HCT116 (cell line): ENCODE data around the gene CASP6. TPM values are rescaled to one million over a fixed set of nuclear protein-coding genes. Genes with fewer than 3 reads are reported as not detected.

Experiments used
- ATAC-seq: fragments of 200-7000 bp; cut with Tn5 transposase; 2 replicates; pipeline ENCODE4 v1.9.1; 2020; ENCODE audit warnings: mild to moderate bottlenecking, moderate library complexity
- BruUV-seq: library from RNA; stranded (reverse); fragments of 400-500 nt; replicated peaks from 2 replicates; lab custom pipeline; 2021; lab: Mats Ljungman, UMichigan
- CTCF ChIA-PET: fragments of 300-600 bp; sonication (Branson Sonifier 250); formaldehyde crosslinking; loops from one replicate; lab custom pipeline; 2021; ENCODE audit warnings: antibody characterized with exemption; lab: Charles Lee
- POLR2A ChIA-PET: fragments of 300-600, 350-600 bp; sonication (Branson Sonifier 250); formaldehyde crosslinking; loops from one replicate; lab custom pipeline; 2021; ENCODE audit warnings: antibody characterized with exemption; lab: Charles Lee
- RAD21 ChIA-PET, 2 experiments: fragments of 300-600 bp; sonication (Branson Sonifier 250); formaldehyde crosslinking; loops; one replicate each; lab custom pipeline; 2023; ENCODE audit warnings: low total read pairs in 2 of 2; ENCODE audit not compliant: uncharacterized antibody in 2 of 2, unreplicated experiment in 2 of 2, low non-redundant PET in 1 of 2; lab: Charles Lee
- DNase-seq: peaks from one replicate; pipeline ENCODE4 v3.0.0-alpha.2; 2010; ENCODE audit warnings: low read depth, low spot score
- H2AFZ ChIP-seq: fragments of 200-600 bp; shearing (Covaris generic), sonication (generic); 2 replicates; pipeline ENCODE4 v1.6.1; 2017; ENCODE audit warnings: low read depth, mixed run types, mixed read lengths, antibody characterized with exemption, low read length; ENCODE audit not compliant: poor library complexity, severe bottlenecking
- H3K27ac ChIP-seq: 2 replicates; pipeline ENCODE4 v1.5.1; 2012; ENCODE audit warnings: low read depth, low read length
- H3K27me3 ChIP-seq: fragments of 200-600 bp; sonication (generic); 2 replicates; pipeline ENCODE4 v1.6.1; 2016; ENCODE audit warnings: mixed run types, low read length, mixed read lengths; ENCODE audit not compliant: insufficient read depth
- H3K36me3 ChIP-seq, 2 experiments: fragments of 200-500 bp in 1 of 2; fragments of 200-600 bp in 1 of 2; sonication (Bioruptor generic) in 1 of 2; sonication (generic) in 1 of 2; 2 replicates each; pipeline versions ENCODE4 v1.5.1 to v1.6.1; 2014 to 2016; ENCODE audit warnings: low read length in 2 of 2, inconsistent platforms in 1 of 2, mixed read lengths in 1 of 2, mixed run types in 1 of 2; ENCODE audit not compliant: insufficient read depth in 2 of 2, control insufficient read depth in 1 of 2
- H3K4me1 ChIP-seq, 2 experiments: fragments of 200-600 bp in 1 of 2; sonication (generic) in 1 of 2; 2 replicates each; pipeline versions ENCODE4 v1.5.1 to v1.6.1; 2012 to 2017; ENCODE audit warnings: low read length in 2 of 2, inconsistent platforms in 1 of 2, mild to moderate bottlenecking in 1 of 2, mixed read lengths in 1 of 2, mixed run types in 1 of 2, moderate library complexity in 1 of 2; ENCODE audit not compliant: insufficient read depth in 2 of 2, control insufficient read depth in 1 of 2
- H3K4me2 ChIP-seq: fragments of 200-600 bp; sonication (generic); 2 replicates; pipeline ENCODE4 v1.6.1; 2017; ENCODE audit warnings: mixed run types, low read length, mixed read lengths
- H3K4me3 ChIP-seq, 2 experiments: fragments of 200-600 bp in 1 of 2; sonication (generic) in 1 of 2; replicated peaks in 1 of 2; 2 replicates each; pipeline ENCODE4 v1.5.1; 2011 to 2016; ENCODE audit warnings: low read length in 2 of 2, control low read depth in 1 of 2, low read depth in 1 of 2, mild to moderate bottlenecking in 1 of 2, mixed read lengths in 1 of 2, mixed run types in 1 of 2
- H3K79me2 ChIP-seq: fragments of 200-600 bp; sonication (generic); 2 replicates; pipeline ENCODE4 v1.6.1; 2017; ENCODE audit warnings: mild to moderate bottlenecking, mixed run types, low read length, moderate library complexity, mixed read lengths; ENCODE audit not compliant: insufficient read depth
- H3K9ac ChIP-seq: fragments of 200-600 bp; sonication (generic); 2 replicates; pipeline ENCODE4 v1.6.1; 2016; ENCODE audit warnings: low read length, mixed read lengths
- H3K9me2 ChIP-seq: fragments of 200-600 bp; sonication (generic), shearing (Covaris generic); 2 replicates; pipeline ENCODE4 v1.6.1; 2017; ENCODE audit warnings: mixed run types, mild to moderate bottlenecking, moderate library complexity; ENCODE audit not compliant: insufficient read depth
- H3K9me3 ChIP-seq, 2 experiments: fragments of 200-500 bp in 1 of 2; fragments of 200-600 bp in 1 of 2; sonication (Bioruptor generic) in 1 of 2; sonication (generic) in 1 of 2; 2 replicates each; pipeline ENCODE4 v1.6.1; 2014 to 2017; ENCODE audit warnings: low read length in 2 of 2, mixed read lengths in 2 of 2, inconsistent platforms in 1 of 2, low read depth in 1 of 2, mild to moderate bottlenecking in 1 of 2, mixed run types in 1 of 2, moderate library complexity in 1 of 2; ENCODE audit not compliant: control insufficient read depth in 1 of 2, insufficient read depth in 1 of 2
- H4K20me1 ChIP-seq: fragments of 200-600 bp; sonication (generic), shearing (Covaris generic); 2 replicates; pipeline ENCODE4 v1.6.1; 2017; ENCODE audit warnings: mixed run types, mild to moderate bottlenecking, moderate library complexity; ENCODE audit not compliant: insufficient read depth
- ATF3 ChIP-seq: IDR thresholded peaks from 2 replicates; pipeline ENCODE4 v1.6.1; 2012
- CBX3 ChIP-seq: IDR thresholded peaks from 2 replicates; pipeline ENCODE4 v1.6.1; 2012; ENCODE audit warnings: low read depth
- CEBPB ChIP-seq: IDR thresholded peaks from 2 replicates; pipeline ENCODE4 v1.6.1; 2012; ENCODE audit warnings: low read depth
- EGR1 ChIP-seq: IDR thresholded peaks from 2 replicates; pipeline ENCODE4 v1.6.1; 2012; ENCODE audit warnings: low read depth
- ELF1 ChIP-seq: IDR thresholded peaks from 2 replicates; pipeline ENCODE4 v1.6.1; 2012; ENCODE audit warnings: low read depth, borderline replicate concordance
- EZH2 ChIP-seq: fragments of 200-600 bp; sonication (generic); IDR thresholded peaks from 2 replicates; pipeline ENCODE4 v1.6.1; 2017; ENCODE audit warnings: antibody characterized with exemption, mixed run types
- EZH2phosphoT487 ChIP-seq: fragments of 200-600 bp; IDR thresholded peaks from 2 replicates; pipeline ENCODE4 v1.6.1; 2018; ENCODE audit warnings: antibody characterized with exemption, borderline replicate concordance
- JUND ChIP-seq: IDR thresholded peaks from 2 replicates; pipeline ENCODE4 v1.6.1; 2012
- MAX ChIP-seq: IDR thresholded peaks from 2 replicates; pipeline ENCODE4 v1.6.1; 2012
- POLR2A ChIP-seq: IDR thresholded peaks from 2 replicates; pipeline ENCODE4 v1.7.0; 2011; ENCODE audit warnings: borderline replicate concordance; ENCODE audit not compliant: insufficient read depth, insufficient read length; ENCODE audit errors: extremely low read depth
- RAD21 ChIP-seq: IDR thresholded peaks from 2 replicates; pipeline ENCODE4 v1.6.1; 2012; ENCODE audit warnings: low read depth, mild to moderate bottlenecking
- REST ChIP-seq: IDR thresholded peaks from 2 replicates; pipeline ENCODE4 v1.6.1; 2012; ENCODE audit warnings: low read depth
- SIN3A ChIP-seq: IDR thresholded peaks from 2 replicates; pipeline ENCODE4 v1.6.1; 2012; ENCODE audit warnings: low read depth
- SRF ChIP-seq: IDR thresholded peaks from 2 replicates; pipeline ENCODE4 v1.6.1; 2012; ENCODE audit warnings: low read depth
- TCF7L2 ChIP-seq: IDR thresholded peaks from 2 replicates; pipeline ENCODE4 v1.7.0; 2011; ENCODE audit warnings: borderline replicate concordance, inconsistent platforms; ENCODE audit not compliant: insufficient read depth, insufficient read length; ENCODE audit errors: extremely low read depth
- YY1 ChIP-seq: IDR thresholded peaks from 2 replicates; pipeline ENCODE4 v1.6.1; 2011; ENCODE audit warnings: low read length, low read depth, moderate library complexity, mild to moderate bottlenecking; ENCODE audit not compliant: insufficient replicate concordance; ENCODE audit errors: extremely low read depth
- ZBTB33 ChIP-seq: IDR thresholded peaks from 2 replicates; pipeline ENCODE4 v1.6.1; 2011; ENCODE audit warnings: mild to moderate bottlenecking, low read length, moderate library complexity; ENCODE audit not compliant: insufficient replicate concordance; ENCODE audit errors: extremely low read depth
- ZFX ChIP-seq: fragments of 450-650 bp; IDR thresholded peaks from 2 replicates; pipeline ENCODE4 v1.6.1; 2017
- ZNF274 ChIP-seq: fragments of 200-500 bp; sonication (Bioruptor generic); IDR thresholded peaks from 2 replicates; pipeline ENCODE4 v1.6.1; 2014; ENCODE audit warnings: mild to moderate bottlenecking, low read depth, low read length, inconsistent platforms
- intact Hi-C: fragments of 100-400 bp; cut with micrococcal nuclease; formaldehyde crosslinking; loops from 2 replicates; pipeline ENCODE4 v1.10.0; 2022
- total RNA-seq: library from RNA; stranded (reverse); gene quantifications from one replicate; pipeline ENCODE4 v1.2.1, GENCODE V29; 2021; ENCODE audit not compliant: unreplicated experiment

Gene CASP6
- total RNA-seq, 1 experiment from 2014 or later = 18.1 TPM

GRCh38 chr4:109684727-109685126 lies 18.5 kb downstream of the CASP6 start:
- H3K4me1 ChIP-seq = no peaks in the 10 kb centered on the region

More at GRCh38 chr4:109684727-109685126, 18.5 kb downstream of the CASP6 start:
- Histone ChIP-seq H4K20me1 (no peaks in the 10 kb centered on the region), H3K9ac (no peak overlapping the region), H3K79me2 (no peaks in the 10 kb centered on the region), H3K4me3 (no peak overlapping the region), H3K27me3 (no peaks in the 10 kb centered on the region), H3K36me3 (no peaks in the 10 kb centered on the region; a peak in 1 of 4 replicates), H3K4me2 (no peak overlapping the region), H2AFZ (no peak overlapping the region), H3K9me3 (no peaks in the 10 kb centered on the region), H3K9me2 (no peaks in the 10 kb centered on the region), H3K27ac (no peak overlapping the region)
- TF ChIP-seq REST = no peak
- TF ChIP-seq ELF1 = no peak
- no peak for TF ChIP-seq YY1
- TF ChIP-seq EZH2phosphoT487 = no peak
- TF ChIP-seq SRF = no peak
- no peak for TF ChIP-seq CEBPB
- TF ChIP-seq CBX3 = no peak
- no peak for TF ChIP-seq ATF3
- no peak for TF ChIP-seq ZNF274
- TF ChIP-seq EGR1 = no peak
- no peak for TF ChIP-seq JUND
- no peak for TF ChIP-seq ZFX
- TF ChIP-seq ZBTB33 = no peak
- no peak for TF ChIP-seq SIN3A
- TF ChIP-seq MAX = no peak
- no peak for TF ChIP-seq POLR2A
- no peak for TF ChIP-seq TCF7L2
- no peak for TF ChIP-seq EZH2
- TF ChIP-seq RAD21 = no peak
- ChIA-PET RAD21 (no interaction called here), POLR2A (no interaction called here), CTCF (no interaction called here)
- intact Hi-C loops = no loop called here
- DNase-seq = no peak
- BruUV-seq = no TSS peak
- ATAC-seq = no peak
